ENCODE data around the gene ECSIT.

The ECSIT gene

DNA sequence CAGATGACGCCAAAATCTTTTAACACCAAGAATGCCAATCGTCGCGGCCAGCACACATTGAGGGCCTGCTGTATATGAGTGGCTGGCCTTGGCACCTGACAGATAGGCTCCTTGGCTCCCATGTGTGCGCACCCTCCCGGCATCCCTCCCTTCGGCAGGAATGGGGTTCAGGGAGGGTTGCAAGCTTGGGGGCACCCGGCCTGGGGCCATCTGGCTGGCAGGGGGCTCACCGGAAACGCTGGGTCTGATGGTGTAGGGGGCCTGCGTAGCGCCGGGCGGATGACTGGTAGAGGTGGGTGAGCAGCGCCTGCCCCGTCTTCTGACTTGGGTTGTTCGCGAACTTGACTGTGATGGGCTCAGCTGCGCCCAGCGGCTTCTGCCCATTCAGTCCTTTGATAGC, 71.1 kb downstream of the ECSIT start:
- no peak for DNase-seq
- in situ Hi-C loops (cut with MboI; ENCODE audit: low pct_unique_long_range_greater_than_20kb, low sequenced_read_pairs), result no loop called here

DNA sequence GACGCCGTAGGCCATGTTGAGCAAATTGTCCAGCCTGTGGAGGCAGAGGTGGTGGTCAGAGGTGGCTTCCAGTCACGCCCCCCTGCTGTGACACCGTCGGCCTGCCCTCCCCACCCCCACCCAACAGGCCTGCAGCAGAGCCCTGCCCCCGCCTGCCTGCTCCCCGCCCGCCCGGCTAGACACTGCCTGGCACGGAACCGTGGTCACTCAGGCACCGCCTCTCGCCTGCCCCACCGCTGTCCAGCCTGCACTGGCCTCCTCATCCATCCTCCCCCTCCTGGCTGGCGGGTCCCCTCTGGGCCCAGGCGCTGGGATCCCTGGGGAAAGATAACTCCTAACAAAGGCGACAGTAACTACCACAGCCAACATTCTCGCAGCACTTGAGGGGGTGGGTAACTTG, 71.8 kb downstream of the ECSIT start:
- no peak for DNase-seq
- in situ Hi-C loops (cut with MboI; ENCODE audit: low pct_unique_long_range_greater_than_20kb, low sequenced_read_pairs), result no loop called here

DNA sequence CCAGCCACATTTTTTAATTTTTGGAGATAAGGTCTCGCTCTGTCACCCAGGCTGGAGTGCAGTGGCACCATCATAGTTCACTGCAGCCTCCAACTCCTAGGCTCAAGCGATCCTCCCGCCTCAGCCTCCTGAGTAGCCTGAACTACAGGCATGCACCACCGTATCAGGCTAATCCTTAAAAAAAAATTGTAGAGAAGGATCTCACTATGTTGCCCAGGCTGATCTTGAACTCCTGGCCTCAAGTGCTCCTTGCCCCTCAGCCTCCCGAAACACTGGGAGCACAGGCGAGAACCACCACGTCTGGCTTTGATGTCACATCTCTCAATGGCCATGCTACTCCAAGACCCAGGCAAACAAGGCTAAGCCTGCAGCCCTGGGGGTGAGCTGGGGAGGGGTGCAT, 72.3 kb downstream of the ECSIT start:
- no peak for DNase-seq
- in situ Hi-C loops (cut with MboI; ENCODE audit: low pct_unique_long_range_greater_than_20kb, low sequenced_read_pairs), result no loop called here

Data from KBM-7 (cell line).